Pancreas (tissue), 10 donors: ENCODE results near the gene ABCA4. TPM values are rescaled to one million over a fixed set of nuclear protein-coding genes. Genes with fewer than 3 reads are reported as not detected.

Experiments
- ATAC-seq, 4 donors: fragments of 200-7000 bp; cut with Tn5 transposase; one replicate each; pipeline versions ENCODE4 v1.8.0 to v1.9.1; 2020; ENCODE audit warnings: mild to moderate bottlenecking in 4 of 4, moderate library complexity in 4 of 4
- DNase-seq, 6 donors: peaks; one replicate each; pipeline ENCODE4 v3.0.0-alpha.2; 2020
- FAIRE-seq: peaks from 2 replicates; lab custom pipeline; 2012; peaks lifted over from hg19 to GRCh38; lab: Jason Lieb, UNC
- H3K27ac ChIP-seq, 4 donors: fragments of 200-600 bp; sonication (generic); 1 replicate in 3 of 4; 2 replicates in 1 of 4; pipeline versions ENCODE4 v1.5.0 to v1.8.0; 2020
- H3K27me3 ChIP-seq, 4 donors: fragments of 200-600 bp; one replicate each; pipeline ENCODE4 v1.8.0; 2021
- H3K36me3 ChIP-seq, 3 donors: fragments of 200-600 bp; sonication (generic) in 1 of 3; one replicate each; pipeline versions ENCODE4 v1.5.0 to v1.8.0; 2020 to 2021
- H3K4me1 ChIP-seq, 3 donors: fragments of 200-600 bp; one replicate each; pipeline ENCODE4 v1.8.0; 2021
- H3K4me3 ChIP-seq, 4 donors: fragments of 200-600 bp; sonication (generic) in 2 of 4; one replicate each; pipeline versions ENCODE4 v1.5.0 to v1.8.0; 2020 to 2021
- H3K9me3 ChIP-seq, 4 donors: fragments of 200-600 bp; one replicate each; pipeline ENCODE4 v1.8.0; 2021
- WGBS, 2 donors: extraction: QIAGEN DNeasy Blood & Tissue Kit; methylation state at CpG; one replicate each; pipeline ENCODE4 v1.1.7; 2013; 5-methylcytosine and 5-hydroxymethylcytosine counted together
- intact Hi-C, 3 donors: fragments of 100-400 bp; cut with DNase I; formaldehyde crosslinking; loops; one replicate each; pipeline versions ENCODE4 v1.11.1 to v1.14.2; 2022
- polyA plus RNA-seq, 2 donors: library from polyadenylated mRNA; stranded (reverse); fragments of 200-250 nt; gene quantifications; one replicate each; pipeline ENCODE4 v1.2.3, GENCODE V29; 2013
- total RNA-seq, 6 donors: library from RNA; stranded (reverse); fragmentation: NEBNext Ultra II Directional in 4 of 6; extraction: Animal tissue kit (Norgen Biotek cat#: 25700) in 4 of 6; gene quantifications; one replicate each; pipeline versions ENCODE4 v1.2.1 to v1.2.4, GENCODE V29; 2021 to 2023
- TF ChIP-seq, protein P1 (sequence below), 4 donors: fragments of 200-600 bp; sonication (generic) in 3 of 4; IDR thresholded peaks; one replicate each; pipeline versions ENCODE4 v1.5.0 to v1.8.0; 2021; ENCODE audit warnings: antibody characterized with exemption in 4 of 4
- donor health status: healthy with polysubstance abuse.
- donor health status: DM: no; HTN: no; CAD: no; lungs with moderate emphysema.
- donor health status: DM: no; HTN: no; CAD: no.
- donor health status: control.
- donor health status: control.
- donor health status: Bipolar disorder and iron deficiency.
- donor health status: DM: yes; HTN: yes; CAD: no.
- donor health status: DM: no; HTN: no; CAD: no.
- donor health status: DM: no; HTN: no; CAD: no.
- donor health status: DM: yes; HTN: yes; CAD: no.

ABCA4 gene
- total and polyA plus RNA-seq, 8 donors: 0.03 to 0.16 (median 0.14) TPM; not detected in 2

DNA sequence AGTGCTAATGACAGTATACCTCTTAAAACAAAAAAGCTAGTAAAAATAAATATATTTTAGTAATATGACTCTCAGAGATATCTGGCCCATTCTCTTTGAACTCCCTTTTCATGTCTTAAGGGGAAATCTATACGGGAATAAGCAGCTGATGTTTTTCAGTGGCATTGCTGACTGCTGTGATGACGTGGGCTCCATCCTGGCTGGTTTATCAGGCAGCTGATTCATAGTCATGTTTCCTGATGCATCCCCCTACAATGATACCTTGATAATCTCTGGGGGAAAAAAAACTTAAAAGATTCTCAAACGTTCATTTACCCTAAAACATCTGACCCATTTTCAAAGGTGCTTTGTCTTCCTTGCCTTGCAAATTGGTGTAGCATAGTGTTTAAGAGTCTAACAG lies 53.8 kb downstream of the ABCA4 start:
- FAIRE-seq (no peak), ATAC-seq (no peak), DNase-seq (no peak)
- H3K36me3 ChIP-seq: no peaks in the 10 kb centered on the region
- TF ChIP-seq, protein P1, sequence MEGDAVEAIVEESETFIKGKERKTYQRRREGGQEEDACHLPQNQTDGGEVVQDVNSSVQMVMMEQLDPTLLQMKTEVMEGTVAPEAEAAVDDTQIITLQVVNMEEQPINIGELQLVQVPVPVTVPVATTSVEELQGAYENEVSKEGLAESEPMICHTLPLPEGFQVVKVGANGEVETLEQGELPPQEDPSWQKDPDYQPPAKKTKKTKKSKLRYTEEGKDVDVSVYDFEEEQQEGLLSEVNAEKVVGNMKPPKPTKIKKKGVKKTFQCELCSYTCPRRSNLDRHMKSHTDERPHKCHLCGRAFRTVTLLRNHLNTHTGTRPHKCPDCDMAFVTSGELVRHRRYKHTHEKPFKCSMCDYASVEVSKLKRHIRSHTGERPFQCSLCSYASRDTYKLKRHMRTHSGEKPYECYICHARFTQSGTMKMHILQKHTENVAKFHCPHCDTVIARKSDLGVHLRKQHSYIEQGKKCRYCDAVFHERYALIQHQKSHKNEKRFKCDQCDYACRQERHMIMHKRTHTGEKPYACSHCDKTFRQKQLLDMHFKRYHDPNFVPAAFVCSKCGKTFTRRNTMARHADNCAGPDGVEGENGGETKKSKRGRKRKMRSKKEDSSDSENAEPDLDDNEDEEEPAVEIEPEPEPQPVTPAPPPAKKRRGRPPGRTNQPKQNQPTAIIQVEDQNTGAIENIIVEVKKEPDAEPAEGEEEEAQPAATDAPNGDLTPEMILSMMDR (IDR thresholded peaks at IDR 0.05): no peak
- no peaks in the 10 kb centered on the region for H3K27me3 ChIP-seq
- H3K9me3 ChIP-seq: no peaks in the 10 kb centered on the region
- H3K27ac ChIP-seq: peak overlapping the region in 1 of 4 donors; percentile 84
- H3K4me3 ChIP-seq: no peak overlapping the region
- intact Hi-C loops: loop anchor here in 1 of 3 donors (10.0 kb wide), 1 partner anchor 148 kb away; no protein-coding TSS in a partner anchor
- H3K4me1 ChIP-seq: peaks cover 39 to 44% (median 39%) of the 10 kb centered on the region in 3 donors
- 79 to 80% methylated on average over 3 of the region's 3 CpGs for WGBS, 2 donors

DNA sequence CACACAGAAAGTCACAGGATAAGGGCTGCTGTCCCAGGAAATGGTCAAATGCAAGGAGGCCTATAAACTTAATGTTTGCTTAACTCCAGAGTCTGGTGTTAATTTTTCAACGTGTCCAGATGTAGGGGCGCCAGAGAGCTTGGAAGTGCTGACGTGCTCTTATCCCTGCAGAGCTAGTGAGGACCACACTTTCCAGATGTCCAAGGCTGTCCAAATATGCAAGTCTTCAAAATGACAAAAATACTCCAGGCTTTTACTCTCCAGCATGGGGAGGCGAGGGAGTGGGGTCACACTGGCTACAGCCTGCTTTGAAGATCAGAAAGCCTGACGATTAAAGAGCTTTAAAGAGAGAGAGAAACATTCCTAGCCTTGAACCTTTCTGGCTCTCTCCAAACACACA lies 57.6 kb downstream of the ABCA4 start:
- intact Hi-C loops: loop anchor here in 2 of 3 donors (5.0 to 10.0 kb wide), 2 partner anchors 151 to 269 kb away; no protein-coding TSS in a partner anchor
- no peak for FAIRE-seq

GRCh38 chr1:94061513-94062443 lies 59.2 kb downstream of the ABCA4 start:
- Histone ChIP-seq H3K27me3 (no peaks in the 10 kb centered on the region), H3K27ac (no peak overlapping the region), H3K4me3 (no peak overlapping the region), H3K9me3 (no peaks in the 10 kb centered on the region), H3K4me1 (no peaks in the 10 kb centered on the region), H3K36me3 (no peaks in the 10 kb centered on the region)
- no peak for FAIRE-seq
- DNase-seq: peak in 5 of 6 donors; percentile 56 to 77 (median 60)
- ATAC-seq: peak; percentile 90 to 96 (median 96)
- TF ChIP-seq, protein P1 (IDR thresholded peaks at IDR 0.05): peak; percentile 74 to 82 (median 78)
- WGBS, 2 donors: 9 to 16% methylated on average over 5 of the region's 5 CpGs
- intact Hi-C loops: loop anchor here in 2 of 3 donors (5.0 to 10.0 kb wide), 2 partner anchors 153 to 271 kb away; no protein-coding TSS in a partner anchor

More for the DNA sequence above, 57.6 kb downstream of the ABCA4 start:
- H3K27ac ChIP-seq: no peak overlapping the region
- no peak overlapping the region for H3K4me3 ChIP-seq
- H3K27me3 ChIP-seq: no peaks in the 10 kb centered on the region
- peak in 3 of 4 donors; percentile 52 to 59 (median 54) for ATAC-seq
- DNase-seq: peak in 3 of 6 donors; percentile 33 to 53 (median 37)
- no peaks in the 10 kb centered on the region for H3K36me3 ChIP-seq
- no peaks in the 10 kb centered on the region for H3K9me3 ChIP-seq
- TF ChIP-seq, protein P1 (IDR thresholded peaks at IDR 0.05): peak in 1 of 4 donors; percentile 10
- peaks cover 6 to 9% (median 8%) of the 10 kb centered on the region in 3 donors for H3K4me1 ChIP-seq
- WGBS, 2 donors: 25 to 27% methylated on average over 5 of the region's 5 CpGs

DNA sequence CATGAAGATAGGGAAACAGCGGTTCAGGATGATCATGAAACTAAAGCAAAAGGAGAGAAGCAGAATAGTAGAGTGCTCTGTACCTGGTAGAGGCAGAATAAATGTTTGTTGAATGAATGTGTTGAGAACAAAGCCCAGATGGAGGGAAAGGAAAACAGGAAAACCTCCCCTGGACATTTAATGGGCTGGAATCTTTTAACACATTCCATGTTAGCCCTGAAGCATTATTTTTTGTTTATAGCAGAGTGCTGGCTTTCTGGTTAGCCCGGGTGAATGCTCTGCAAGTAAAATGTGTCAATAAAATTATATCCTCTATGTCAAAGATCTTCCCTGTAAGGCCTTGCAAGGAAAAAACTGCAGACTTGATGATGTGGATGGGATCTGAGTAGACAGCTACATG lies 60.2 kb downstream of the ABCA4 start:
- H3K36me3 ChIP-seq: no peaks in the 10 kb centered on the region
- no peaks in the 10 kb centered on the region for H3K9me3 ChIP-seq
- WGBS, 2 donors: 46 to 59% methylated on average over 2 of the region's 2 CpGs
- DNase-seq (no peak), ATAC-seq (no peak), FAIRE-seq (no peak)
- intact Hi-C loops: loop anchor here in 2 of 3 donors (5.0 to 10.0 kb wide), 2 partner anchors 154 to 272 kb away; no protein-coding TSS in a partner anchor
- TF ChIP-seq, protein P1 (IDR thresholded peaks at IDR 0.05): no peak
- no peak overlapping the region for H3K4me3 ChIP-seq
- H3K27me3 ChIP-seq: no peaks in the 10 kb centered on the region
- H3K4me1 ChIP-seq: no peaks in the 10 kb centered on the region
- no peak overlapping the region for H3K27ac ChIP-seq
